HCT116 (cell line): Measurements from ENCODE around the gene LRRK1. TPM values are rescaled to one million over a fixed set of nuclear protein-coding genes. Genes with fewer than 3 reads are reported as not detected.

Source experiments
- ATAC-seq: fragments of 200-7000 bp; cut with Tn5 transposase; 2 replicates; pipeline ENCODE4 v1.9.1; 2020; ENCODE audit warnings: mild to moderate bottlenecking, moderate library complexity
- BruUV-seq: library from RNA; stranded (reverse); fragments of 400-500 nt; replicated peaks from 2 replicates; lab custom pipeline; 2021; lab: Mats Ljungman, UMichigan
- CTCF ChIA-PET: fragments of 300-600 bp; sonication (Branson Sonifier 250); formaldehyde crosslinking; loops from one replicate; lab custom pipeline; 2021; ENCODE audit warnings: antibody characterized with exemption; lab: Charles Lee
- POLR2A ChIA-PET: fragments of 300-600, 350-600 bp; sonication (Branson Sonifier 250); formaldehyde crosslinking; loops from one replicate; lab custom pipeline; 2021; ENCODE audit warnings: antibody characterized with exemption; lab: Charles Lee
- RAD21 ChIA-PET, 2 experiments: fragments of 300-600 bp; sonication (Branson Sonifier 250); formaldehyde crosslinking; loops; one replicate each; lab custom pipeline; 2023; ENCODE audit warnings: low total read pairs in 2 of 2; ENCODE audit not compliant: uncharacterized antibody in 2 of 2, unreplicated experiment in 2 of 2, low non-redundant PET in 1 of 2; lab: Charles Lee
- DNase-seq: peaks from one replicate; pipeline ENCODE4 v3.0.0-alpha.2; 2010; ENCODE audit warnings: low read depth, low spot score
- H2AFZ ChIP-seq: fragments of 200-600 bp; shearing (Covaris generic), sonication (generic); 2 replicates; pipeline ENCODE4 v1.6.1; 2017; ENCODE audit warnings: low read depth, mixed run types, mixed read lengths, antibody characterized with exemption, low read length; ENCODE audit not compliant: poor library complexity, severe bottlenecking
- H3K27ac ChIP-seq: 2 replicates; pipeline ENCODE4 v1.5.1; 2012; ENCODE audit warnings: low read depth, low read length
- H3K27me3 ChIP-seq: fragments of 200-600 bp; sonication (generic); 2 replicates; pipeline ENCODE4 v1.6.1; 2016; ENCODE audit warnings: mixed run types, low read length, mixed read lengths; ENCODE audit not compliant: insufficient read depth
- H3K36me3 ChIP-seq, 2 experiments: fragments of 200-500 bp in 1 of 2; fragments of 200-600 bp in 1 of 2; sonication (Bioruptor generic) in 1 of 2; sonication (generic) in 1 of 2; 2 replicates each; pipeline versions ENCODE4 v1.5.1 to v1.6.1; 2014 to 2016; ENCODE audit warnings: low read length in 2 of 2, inconsistent platforms in 1 of 2, mixed read lengths in 1 of 2, mixed run types in 1 of 2; ENCODE audit not compliant: insufficient read depth in 2 of 2, control insufficient read depth in 1 of 2
- H3K4me1 ChIP-seq, 2 experiments: fragments of 200-600 bp in 1 of 2; sonication (generic) in 1 of 2; 2 replicates each; pipeline versions ENCODE4 v1.5.1 to v1.6.1; 2012 to 2017; ENCODE audit warnings: low read length in 2 of 2, inconsistent platforms in 1 of 2, mild to moderate bottlenecking in 1 of 2, mixed read lengths in 1 of 2, mixed run types in 1 of 2, moderate library complexity in 1 of 2; ENCODE audit not compliant: insufficient read depth in 2 of 2, control insufficient read depth in 1 of 2
- H3K4me2 ChIP-seq: fragments of 200-600 bp; sonication (generic); 2 replicates; pipeline ENCODE4 v1.6.1; 2017; ENCODE audit warnings: mixed run types, low read length, mixed read lengths
- H3K4me3 ChIP-seq, 2 experiments: fragments of 200-600 bp in 1 of 2; sonication (generic) in 1 of 2; replicated peaks in 1 of 2; 2 replicates each; pipeline ENCODE4 v1.5.1; 2011 to 2016; ENCODE audit warnings: low read length in 2 of 2, control low read depth in 1 of 2, low read depth in 1 of 2, mild to moderate bottlenecking in 1 of 2, mixed read lengths in 1 of 2, mixed run types in 1 of 2
- H3K79me2 ChIP-seq: fragments of 200-600 bp; sonication (generic); 2 replicates; pipeline ENCODE4 v1.6.1; 2017; ENCODE audit warnings: mild to moderate bottlenecking, mixed run types, low read length, moderate library complexity, mixed read lengths; ENCODE audit not compliant: insufficient read depth
- H3K9ac ChIP-seq: fragments of 200-600 bp; sonication (generic); 2 replicates; pipeline ENCODE4 v1.6.1; 2016; ENCODE audit warnings: low read length, mixed read lengths
- H3K9me2 ChIP-seq: fragments of 200-600 bp; sonication (generic), shearing (Covaris generic); 2 replicates; pipeline ENCODE4 v1.6.1; 2017; ENCODE audit warnings: mixed run types, mild to moderate bottlenecking, moderate library complexity; ENCODE audit not compliant: insufficient read depth
- H3K9me3 ChIP-seq, 2 experiments: fragments of 200-500 bp in 1 of 2; fragments of 200-600 bp in 1 of 2; sonication (Bioruptor generic) in 1 of 2; sonication (generic) in 1 of 2; 2 replicates each; pipeline ENCODE4 v1.6.1; 2014 to 2017; ENCODE audit warnings: low read length in 2 of 2, mixed read lengths in 2 of 2, inconsistent platforms in 1 of 2, low read depth in 1 of 2, mild to moderate bottlenecking in 1 of 2, mixed run types in 1 of 2, moderate library complexity in 1 of 2; ENCODE audit not compliant: control insufficient read depth in 1 of 2, insufficient read depth in 1 of 2
- H4K20me1 ChIP-seq: fragments of 200-600 bp; sonication (generic), shearing (Covaris generic); 2 replicates; pipeline ENCODE4 v1.6.1; 2017; ENCODE audit warnings: mixed run types, mild to moderate bottlenecking, moderate library complexity; ENCODE audit not compliant: insufficient read depth
- CBX3 ChIP-seq: IDR thresholded peaks from 2 replicates; pipeline ENCODE4 v1.6.1; 2012; ENCODE audit warnings: low read depth
- CEBPB ChIP-seq: IDR thresholded peaks from 2 replicates; pipeline ENCODE4 v1.6.1; 2012; ENCODE audit warnings: low read depth
- EGR1 ChIP-seq: IDR thresholded peaks from 2 replicates; pipeline ENCODE4 v1.6.1; 2012; ENCODE audit warnings: low read depth
- ELF1 ChIP-seq: IDR thresholded peaks from 2 replicates; pipeline ENCODE4 v1.6.1; 2012; ENCODE audit warnings: low read depth, borderline replicate concordance
- EZH2 ChIP-seq: fragments of 200-600 bp; sonication (generic); IDR thresholded peaks from 2 replicates; pipeline ENCODE4 v1.6.1; 2017; ENCODE audit warnings: antibody characterized with exemption, mixed run types
- EZH2phosphoT487 ChIP-seq: fragments of 200-600 bp; IDR thresholded peaks from 2 replicates; pipeline ENCODE4 v1.6.1; 2018; ENCODE audit warnings: antibody characterized with exemption, borderline replicate concordance
- FOSL1 ChIP-seq: IDR thresholded peaks from 2 replicates; pipeline ENCODE4 v1.6.1; 2012; ENCODE audit warnings: low read depth
- JUND ChIP-seq: IDR thresholded peaks from 2 replicates; pipeline ENCODE4 v1.6.1; 2012
- POLR2A ChIP-seq: IDR thresholded peaks from 2 replicates; pipeline ENCODE4 v1.7.0; 2011; ENCODE audit warnings: borderline replicate concordance; ENCODE audit not compliant: insufficient read depth, insufficient read length; ENCODE audit errors: extremely low read depth
- RAD21 ChIP-seq: IDR thresholded peaks from 2 replicates; pipeline ENCODE4 v1.6.1; 2012; ENCODE audit warnings: low read depth, mild to moderate bottlenecking
- SIN3A ChIP-seq: IDR thresholded peaks from 2 replicates; pipeline ENCODE4 v1.6.1; 2012; ENCODE audit warnings: low read depth
- SP1 ChIP-seq: IDR thresholded peaks from 2 replicates; pipeline ENCODE4 v1.6.1; 2012; ENCODE audit warnings: low read depth
- TCF7L2 ChIP-seq: IDR thresholded peaks from 2 replicates; pipeline ENCODE4 v1.7.0; 2011; ENCODE audit warnings: borderline replicate concordance, inconsistent platforms; ENCODE audit not compliant: insufficient read depth, insufficient read length; ENCODE audit errors: extremely low read depth
- YY1 ChIP-seq: IDR thresholded peaks from 2 replicates; pipeline ENCODE4 v1.6.1; 2011; ENCODE audit warnings: low read length, low read depth, moderate library complexity, mild to moderate bottlenecking; ENCODE audit not compliant: insufficient replicate concordance; ENCODE audit errors: extremely low read depth
- ZNF274 ChIP-seq: fragments of 200-500 bp; sonication (Bioruptor generic); IDR thresholded peaks from 2 replicates; pipeline ENCODE4 v1.6.1; 2014; ENCODE audit warnings: mild to moderate bottlenecking, low read depth, low read length, inconsistent platforms
- intact Hi-C: fragments of 100-400 bp; cut with micrococcal nuclease; formaldehyde crosslinking; loops from 2 replicates; pipeline ENCODE4 v1.10.0; 2022
- total RNA-seq: library from RNA; stranded (reverse); gene quantifications from one replicate; pipeline ENCODE4 v1.2.1, GENCODE V29; 2021; ENCODE audit not compliant: unreplicated experiment

The LRRK1 gene
- total RNA-seq, 1 experiment from 2014 or later, result 21.6 TPM

GRCh38 chr15:101033801-101034200 is 114.6 kb downstream of the LRRK1 start (continued):
- no peak for TF ChIP-seq POLR2A
- no peak for TF ChIP-seq RAD21
- TF ChIP-seq ELF1, result no peak
- no peak for TF ChIP-seq TCF7L2

- ChIA-PET CTCF (no interaction called here), POLR2A (no interaction called here), RAD21 (no interaction called here)
- no peak overlapping the region for H2AFZ ChIP-seq
- H3K4me3 ChIP-seq, result no peak overlapping the region
- no TSS peak for BruUV-seq
- H3K9ac ChIP-seq, result no peak overlapping the region
- H3K4me2 ChIP-seq, result no peak overlapping the region
- ATAC-seq (no peak), DNase-seq (no peak)
- H3K27ac ChIP-seq, result no peak overlapping the region
- H3K9me2 ChIP-seq, result no peaks in the 10 kb centered on the region
- no peaks in the 10 kb centered on the region for H3K4me1 ChIP-seq
- peaks cover 4% of the 10 kb centered on the region; the same call in 1 of the 2 replicates for H4K20me1 ChIP-seq
- H3K27me3 ChIP-seq, result no peaks in the 10 kb centered on the region
- no peaks in the 10 kb centered on the region for H3K79me2 ChIP-seq
- intact Hi-C loops, result no loop called here
- no peaks in the 10 kb centered on the region; a peak in 1 of 4 replicates for H3K9me3 ChIP-seq
- peaks cover 0 to 6% of the 10 kb centered on the region in 2 experiments; a peak in 1 of 4 replicates for H3K36me3 ChIP-seq
- TF ChIP-seq RAD21 (no peak), SP1 (no peak), TCF7L2 (no peak), EGR1 (no peak), EZH2phosphoT487 (no peak), CEBPB (no peak), YY1 (no peak), JUND (no peak), ZNF274 (no peak), CBX3 (no peak), SIN3A (no peak), FOSL1 (no peak), EZH2 (no peak)
These were observed 116.5 kb downstream of the LRRK1 start for GRCh38 chr15:101035611-101036010.
